Measurements from ENCODE around the gene PRM2. TPM values are rescaled to one million over a fixed set of nuclear protein-coding genes. Genes with fewer than 3 reads are reported as not detected.

Gene PRM2
- not detected for total RNA-seq

GRCh38 chr16:11276143-11276895, at the start of gene PRM2:
PRM2 (minus strand) TSS chr16:11276480; CDS start chr16:11276370, 110 bp downstream.
- no peak for DNase-seq

DNA sequence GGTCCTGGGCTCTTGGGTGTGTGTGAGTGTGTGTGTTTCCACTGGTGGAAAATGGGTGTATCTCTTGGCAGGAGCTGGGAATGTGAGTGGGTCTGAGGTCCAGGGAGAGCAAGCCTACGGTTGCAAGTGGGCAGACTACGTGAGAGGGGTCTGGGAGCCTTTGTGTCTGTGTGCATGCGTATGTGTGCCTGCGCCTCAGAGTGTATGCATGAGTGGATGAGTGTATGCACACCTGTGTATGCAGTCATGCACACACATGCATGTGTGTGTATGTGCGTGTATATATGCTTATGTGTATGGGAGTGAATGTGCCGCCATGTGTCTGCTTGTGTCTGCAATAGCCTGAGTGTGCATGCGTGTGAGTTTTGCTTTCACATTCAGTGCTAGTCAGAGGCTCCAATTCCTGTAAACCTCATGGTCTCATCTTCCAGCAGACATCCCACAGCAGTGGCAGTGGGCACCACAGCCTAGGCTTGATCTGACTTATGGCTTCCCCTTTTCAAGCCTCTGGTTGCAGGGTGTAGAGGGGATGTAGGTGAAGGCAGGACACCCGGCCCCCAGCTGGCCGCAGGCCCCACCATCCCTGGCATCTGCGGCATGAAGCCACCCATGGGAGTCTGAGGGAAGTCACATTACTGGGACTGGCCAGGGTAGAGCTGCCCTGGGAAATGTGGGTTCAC, 49.3 kb upstream of the PRM2 start:
- DNase-seq = no peak

- no peak for DNase-seq
These were observed 47.5 kb upstream of the PRM2 start for GRCh38 chr16:11323551-11324336.

GRCh38 chr16:11322823-11323222, 46.5 kb upstream of the PRM2 start:
- no peak for DNase-seq

- DNase-seq = no peak
These were observed 45.4 kb upstream of the PRM2 start for GRCh38 chr16:11321662-11322061.

GRCh38 chr16:11320170-11320569, 43.9 kb upstream of the PRM2 start:
- no peak for DNase-seq

GRCh38 chr16:11319529-11320146, 43.4 kb upstream of the PRM2 start:
- no peak for DNase-seq

GRCh38 chr16:11318817-11319216, 42.5 kb upstream of the PRM2 start:
- no peak for DNase-seq

- no peak for DNase-seq
These were observed 40.2 kb upstream of the PRM2 start for GRCh38 chr16:11316331-11317015.

DNA sequence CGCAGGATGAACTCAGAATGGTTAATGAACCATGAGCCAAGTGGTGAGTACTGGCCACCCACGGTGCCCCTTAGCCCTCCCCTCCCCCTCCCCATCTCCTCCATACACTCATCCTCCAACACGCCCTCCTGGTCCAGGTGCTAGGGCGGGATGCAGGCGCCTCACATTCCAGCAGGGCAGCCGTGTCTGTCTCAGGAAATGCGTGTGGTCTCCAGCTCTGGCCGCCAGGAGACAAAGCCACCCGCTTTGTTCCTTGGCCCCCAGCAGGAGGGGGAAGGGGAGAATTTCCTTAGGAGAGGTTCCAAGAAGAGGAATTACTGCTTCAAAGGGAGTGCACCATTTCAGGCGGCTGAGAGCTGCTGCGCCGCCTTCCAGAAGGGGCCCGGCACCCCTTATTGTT, 39.2 kb upstream of the PRM2 start:
- DNase-seq = no peak

DNA sequence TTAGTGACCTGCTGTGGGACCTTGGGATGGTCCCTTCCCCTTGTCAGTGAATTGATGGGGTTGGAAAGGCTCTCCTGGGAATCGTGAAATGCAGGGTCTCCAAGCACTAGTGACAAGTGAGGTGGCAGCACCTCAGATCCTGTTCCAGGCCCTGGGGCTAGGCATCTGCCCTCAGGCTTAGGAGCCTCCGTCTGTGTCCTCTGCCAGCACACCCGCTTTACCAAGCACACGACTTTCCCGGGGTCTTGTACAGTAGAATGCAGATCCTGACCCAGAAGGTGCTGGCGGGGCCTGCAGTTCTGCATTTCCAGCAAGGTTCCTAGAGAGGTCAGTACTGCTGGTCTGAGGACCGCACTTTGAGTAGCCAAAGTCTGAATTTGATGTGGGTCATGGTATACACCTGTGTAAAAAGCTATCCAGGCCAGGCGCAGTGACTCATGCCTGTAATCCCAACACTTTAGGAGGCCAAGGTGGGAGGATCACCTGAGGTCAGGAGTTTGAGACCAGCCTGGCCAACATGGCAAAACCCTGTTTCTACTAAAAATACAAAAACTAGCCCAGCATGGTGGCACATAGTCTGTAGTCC, 38.1 kb upstream of the PRM2 start:
- DNase-seq = no peak

- no peak for DNase-seq
These were observed 37.4 kb upstream of the PRM2 start for GRCh38 chr16:11313493-11314308.

GRCh38 chr16:11312718-11313492, 36.6 kb upstream of the PRM2 start:
- no peak for DNase-seq

- no peak for DNase-seq
These were observed 34.8 kb upstream of the PRM2 start for GRCh38 chr16:11310997-11311561.

DNA sequence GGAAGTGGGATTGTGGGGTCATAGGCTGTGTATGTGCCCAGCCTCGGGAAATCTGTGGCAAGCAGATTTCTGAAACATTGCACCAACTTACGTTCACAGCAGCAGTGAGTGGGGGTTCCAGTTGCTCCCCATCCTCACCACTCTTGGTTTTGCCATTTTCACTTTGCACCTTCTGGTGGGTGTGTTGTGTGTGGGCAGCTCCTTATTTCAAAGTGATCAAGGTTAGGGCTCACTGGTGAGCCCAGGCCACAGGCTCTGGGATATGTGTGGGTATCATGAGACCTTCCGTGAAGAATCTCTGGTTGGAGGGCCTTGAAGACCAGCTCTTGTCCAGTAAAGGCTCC, 34.3 kb upstream of the PRM2 start:
- no peak for DNase-seq

DNA sequence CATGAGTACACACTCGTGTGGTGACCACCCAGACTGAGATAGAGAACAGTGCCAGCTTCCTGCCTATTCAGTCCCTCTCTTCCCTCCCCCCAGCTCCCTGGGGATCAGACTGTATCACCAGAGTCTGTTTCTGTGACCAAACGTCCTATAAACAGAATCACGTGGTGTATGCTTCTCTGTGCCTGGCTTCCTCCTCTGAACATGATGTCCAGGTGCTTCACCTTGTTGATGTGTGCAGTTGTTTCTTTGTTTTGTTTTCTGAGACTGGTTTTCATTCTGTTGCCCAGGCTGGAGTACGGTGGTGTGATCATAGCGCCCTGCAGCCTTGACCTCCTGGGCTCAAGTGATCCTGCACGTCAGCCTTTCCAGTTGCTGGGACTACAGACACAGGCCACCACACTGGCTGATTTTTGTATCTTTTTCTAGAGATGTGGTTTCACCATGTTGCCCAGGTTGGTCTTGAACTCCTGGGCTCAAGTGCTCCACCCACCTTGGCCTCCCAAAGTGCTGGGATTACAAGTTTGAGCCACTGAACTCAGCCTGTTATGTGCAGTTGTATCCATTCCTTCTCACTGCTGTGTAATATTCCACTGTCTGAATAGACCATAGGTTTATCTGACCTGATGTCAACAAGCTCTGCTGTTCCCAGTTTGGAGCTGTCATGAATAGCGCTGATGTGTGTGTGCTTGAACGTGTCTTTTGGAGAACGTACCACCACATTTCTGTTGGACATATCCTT, 33.8 kb upstream of the PRM2 start:
- no peak for DNase-seq

DNA sequence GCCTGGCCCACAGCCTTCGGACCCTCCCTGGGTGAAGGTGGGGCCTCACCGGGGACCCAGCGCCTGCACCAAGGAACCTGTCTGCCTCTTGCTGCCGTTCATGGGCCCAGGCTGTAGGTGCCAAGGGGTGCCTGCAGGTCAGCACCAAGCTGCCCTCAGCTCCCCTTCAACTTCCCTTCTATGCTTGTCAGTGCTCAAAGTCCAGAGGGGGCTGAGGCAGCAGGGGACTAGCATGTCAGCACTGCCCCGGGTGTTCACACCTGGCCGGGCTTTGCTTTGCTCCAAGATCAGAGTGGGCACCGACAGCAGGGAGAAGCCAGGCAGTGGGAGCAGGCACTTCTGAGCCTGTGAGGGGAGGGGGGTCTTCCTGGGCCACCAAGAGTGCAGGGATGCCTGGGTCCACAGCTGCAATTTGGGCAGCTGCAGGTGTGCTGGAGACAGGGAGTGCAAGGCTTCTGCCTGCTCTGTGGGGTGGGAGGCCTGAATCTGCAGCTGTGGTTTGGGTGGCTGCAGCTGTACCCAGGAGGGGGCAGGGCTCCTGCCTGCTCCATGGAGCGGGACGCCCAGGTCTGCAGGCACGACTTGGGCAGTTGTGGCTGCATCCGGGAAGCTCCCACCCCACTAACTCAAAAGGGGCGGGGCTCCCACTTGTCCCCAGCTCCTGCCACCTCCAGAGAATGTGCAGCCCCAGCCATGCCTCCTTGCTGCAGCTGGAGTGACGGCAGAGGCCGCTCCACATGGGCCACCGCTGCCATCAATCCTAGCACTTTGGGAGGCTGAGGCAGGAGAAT, 32.4 kb upstream of the PRM2 start:
- no peak for DNase-seq
